Measurements from ENCODE around the gene PLPP7. TPM values are rescaled to one million over a fixed set of nuclear protein-coding genes. Genes with fewer than 3 reads are reported as not detected.
"Not testable (repeated sequence)": the region's sequence is repeated elsewhere in the genome, so short reads cannot be mapped to it uniquely, and the experiment has no call there.

The PLPP7 gene
- total RNA-seq, 3 donors from 2014 or later: not detected

- Mint-ChIP-seq H3K27me3 (ENCODE audit: low read depth) (peaks cover 2% of the 10 kb centered on the region), H3K36me3 (ENCODE audit: insufficient read depth) (no peaks in the 10 kb centered on the region), H3K4me3 (no peak overlapping the region), H3K4me1 (ENCODE audit: low read depth) (peaks cover 3% of the 10 kb centered on the region), H3K9me3 (no peaks in the 10 kb centered on the region)
- ATAC-seq (no peak), DNase-seq (no peak)
Observed at GRCh38 chr9:131337131-131337848, 47.8 kb downstream of the PLPP7 start.

- H3K27me3 Mint-ChIP-seq (ENCODE audit: low read depth); DNase-seq; H3K4me1 Mint-ChIP-seq (ENCODE audit: low read depth); H3K9me3 Mint-ChIP-seq; H3K36me3 Mint-ChIP-seq (ENCODE audit: insufficient read depth); ATAC-seq; H3K4me3 Mint-ChIP-seq: not testable (repeated sequence)
Observed at GRCh38 chr9:131339212-131339611, 49.7 kb downstream of the PLPP7 start.

- not testable (repeated sequence) for ATAC-seq; DNase-seq; H3K36me3 Mint-ChIP-seq (ENCODE audit: insufficient read depth); H3K9me3 Mint-ChIP-seq; H3K4me1 Mint-ChIP-seq (ENCODE audit: low read depth); H3K4me3 Mint-ChIP-seq
- H3K27me3 Mint-ChIP-seq (ENCODE audit: low read depth): peaks cover 10% of the 10 kb centered on the region
Observed at GRCh38 chr9:131344931-131345535, 55.5 kb downstream of the PLPP7 start.

- Mint-ChIP-seq H3K9me3 (no peaks in the 10 kb centered on the region), H3K36me3 (ENCODE audit: insufficient read depth) (no peaks in the 10 kb centered on the region), H3K4me3 (no peak overlapping the region), H3K4me1 (ENCODE audit: low read depth) (peaks cover 9% of the 10 kb centered on the region), H3K27me3 (ENCODE audit: low read depth) (peaks cover 10% of the 10 kb centered on the region)
- ATAC-seq (no peak), DNase-seq (no peak)
Observed at GRCh38 chr9:131346559-131346958, 57.0 kb downstream of the PLPP7 start.

GRCh38 chr9:131347376-131348020 is 58.0 kb downstream of the PLPP7 start:
- H3K9me3 Mint-ChIP-seq: no peaks in the 10 kb centered on the region
- H3K36me3 Mint-ChIP-seq (ENCODE audit: insufficient read depth): no peaks in the 10 kb centered on the region
- H3K4me1 Mint-ChIP-seq (ENCODE audit: low read depth): peaks cover 9% of the 10 kb centered on the region
- DNase-seq (no peak), ATAC-seq (no peak)
- H3K4me3 Mint-ChIP-seq: no peak overlapping the region
- H3K27me3 Mint-ChIP-seq (ENCODE audit: low read depth): peaks cover 8% of the 10 kb centered on the region

GRCh38 chr9:131348631-131349521 is 59.4 kb downstream of the PLPP7 start:
- ATAC-seq: no peak
- Mint-ChIP-seq H3K4me3 (no peak overlapping the region), H3K4me1 (ENCODE audit: low read depth) (peaks cover 9% of the 10 kb centered on the region), H3K27me3 (ENCODE audit: low read depth) (peaks cover 6% of the 10 kb centered on the region), H3K36me3 (ENCODE audit: insufficient read depth) (no peaks in the 10 kb centered on the region), H3K9me3 (no peaks in the 10 kb centered on the region)
- no peak for DNase-seq

GRCh38 chr9:131349522-131349880 is 60.0 kb downstream of the PLPP7 start:
- ATAC-seq: no peak
- DNase-seq: no peak
- no peaks in the 10 kb centered on the region for H3K36me3 Mint-ChIP-seq (ENCODE audit: insufficient read depth)
- peaks cover 2% of the 10 kb centered on the region for H3K27me3 Mint-ChIP-seq (ENCODE audit: low read depth)
- H3K9me3 Mint-ChIP-seq: no peaks in the 10 kb centered on the region
- H3K4me1 Mint-ChIP-seq (ENCODE audit: low read depth): peaks cover 9% of the 10 kb centered on the region
- H3K4me3 Mint-ChIP-seq: no peak overlapping the region

GRCh38 chr9:131349881-131350563 is 60.5 kb downstream of the PLPP7 start:
- no peak overlapping the region for H3K4me3 Mint-ChIP-seq

GRCh38 chr9:131356479-131356878 is 67.0 kb downstream of the PLPP7 start:
- H3K4me3 Mint-ChIP-seq; H3K36me3 Mint-ChIP-seq (ENCODE audit: insufficient read depth); H3K27me3 Mint-ChIP-seq (ENCODE audit: low read depth); H3K9me3 Mint-ChIP-seq; ATAC-seq; DNase-seq: not testable (repeated sequence)
- H3K4me1 Mint-ChIP-seq (ENCODE audit: low read depth): peaks cover 22% of the 10 kb centered on the region

More at GRCh38 chr9:131349881-131350563, 60.5 kb downstream of the PLPP7 start:
- ATAC-seq (peak; percentile 98 to 99), DNase-seq (peak; percentile 86)
- Mint-ChIP-seq H3K9me3 (no peaks in the 10 kb centered on the region), H3K36me3 (ENCODE audit: insufficient read depth) (no peaks in the 10 kb centered on the region), H3K27me3 (ENCODE audit: low read depth) (peaks cover 2% of the 10 kb centered on the region), H3K4me1 (ENCODE audit: low read depth) (peaks cover 9% of the 10 kb centered on the region)

GRCh38 chr9:131358556-131358955 is 69.0 kb downstream of the PLPP7 start:
- H3K9me3 Mint-ChIP-seq: no peaks in the 10 kb centered on the region
- H3K36me3 Mint-ChIP-seq (ENCODE audit: insufficient read depth): no peaks in the 10 kb centered on the region
- ATAC-seq (no peak), DNase-seq (no peak)
- H3K4me1 Mint-ChIP-seq (ENCODE audit: low read depth): peaks cover 23% of the 10 kb centered on the region
- peak overlapping the region; percentile 12 for H3K4me3 Mint-ChIP-seq
- H3K27me3 Mint-ChIP-seq (ENCODE audit: low read depth): no peaks in the 10 kb centered on the region

Other genes starting within 250 kb of the PLPP7 start
- gene AIF1L, start 193.2 kb upstream of the PLPP7 start, total RNA-seq: 1 to 10 TPM in 1 of 3 donors, under 1 TPM in 2; 0.13 to 2.0 (median 0.27) TPM
- gene NUP214, start 164.1 kb upstream of the PLPP7 start, total RNA-seq: 10 to 100 TPM; 69.7 to 78.6 (median 76.3) TPM
- 10 to 100 TPM; 24.1 to 31.3 (median 29.8) TPM for gene FAM78A, start 13.2 kb upstream of the PLPP7 start, total RNA-seq
- 100 to 1,000 TPM in 1 of 3 donors, 10 to 100 TPM in 2; 89.7 to 102 (median 92.2) TPM for gene PRRC2B, start 104.4 kb downstream of the PLPP7 start, total RNA-seq
- gene POMT1, start 213.2 kb downstream of the PLPP7 start, total RNA-seq: 10 to 100 TPM; 14.0 to 20.0 (median 16.5) TPM
- gene UCK1, start 241.5 kb downstream of the PLPP7 start, total RNA-seq: 10 to 100 TPM; 21.1 to 23.3 (median 22.9) TPM

Data from activated T-cell treated with anti-CD3 and anti-CD28 coated beads, Interleukin-2, amount 50 U/mL, for 4 hours (primary cell).